GM13977 (cell line): ENCODE measurements around the gene ACSL1.
"Not testable (repeated sequence)": the region's sequence is repeated elsewhere in the genome, so short reads cannot be mapped to it uniquely, and the experiment has no call there.

Experiments used
- DNase-seq: peaks from one replicate; pipeline ENCODE4 v3.0.0; 2012; ENCODE audit warnings: low spot score
- in situ Hi-C: fragments of 300-500 bp; cut with MboI; formaldehyde crosslinking; loops from one replicate; pipeline ENCODE4 v1.12.0; 2022; ENCODE audit warnings: low sequenced_read_pairs, low pct_unique_long_range_greater_than_20kb, mixed read lengths, inconsistent platforms; ENCODE audit not compliant: unreplicated experiment
- TF ChIP-seq, protein P1 (sequence below): IDR thresholded peaks from 2 replicates; pipeline ENCODE4 v1.5.1; 2012; ENCODE audit warnings: mild to moderate bottlenecking, control low read depth; ENCODE audit not compliant: insufficient read depth; ENCODE audit errors: extremely low read depth, missing control alignments

ACSL1 gene

DNA sequence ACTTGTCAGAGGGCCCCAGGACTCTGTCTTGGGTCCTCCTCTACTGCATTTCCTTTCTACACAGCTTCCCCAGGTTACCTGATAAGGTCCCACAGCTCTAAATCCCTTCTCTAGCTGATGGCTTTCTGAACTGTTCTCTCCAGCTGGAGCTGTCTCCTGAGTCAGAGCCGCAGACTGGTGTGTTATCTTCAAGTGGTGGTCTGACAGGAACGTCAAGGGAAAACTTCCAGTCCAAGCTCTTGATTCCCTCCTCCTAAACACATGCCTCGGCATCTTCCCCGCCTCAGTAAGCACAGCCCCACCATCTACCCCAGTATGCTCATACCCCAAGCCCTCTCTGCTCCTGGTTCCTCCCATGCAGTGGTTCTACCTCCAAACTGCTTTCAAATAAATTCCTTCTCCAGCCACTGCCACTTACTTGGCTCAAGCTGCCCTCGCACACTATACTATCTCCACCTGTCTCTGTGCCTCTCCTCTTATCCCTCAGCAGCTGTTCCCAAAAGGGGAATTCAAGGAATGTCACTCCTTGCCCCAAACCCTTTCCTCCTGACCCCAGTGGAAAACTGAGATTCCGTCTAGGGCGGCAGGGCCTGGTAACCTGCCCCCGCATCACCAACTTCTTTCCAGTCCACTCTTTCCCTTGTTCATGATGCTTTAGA, 74.7 kb downstream of the ACSL1 start:
- in situ Hi-C loops = no loop called here

DNA sequence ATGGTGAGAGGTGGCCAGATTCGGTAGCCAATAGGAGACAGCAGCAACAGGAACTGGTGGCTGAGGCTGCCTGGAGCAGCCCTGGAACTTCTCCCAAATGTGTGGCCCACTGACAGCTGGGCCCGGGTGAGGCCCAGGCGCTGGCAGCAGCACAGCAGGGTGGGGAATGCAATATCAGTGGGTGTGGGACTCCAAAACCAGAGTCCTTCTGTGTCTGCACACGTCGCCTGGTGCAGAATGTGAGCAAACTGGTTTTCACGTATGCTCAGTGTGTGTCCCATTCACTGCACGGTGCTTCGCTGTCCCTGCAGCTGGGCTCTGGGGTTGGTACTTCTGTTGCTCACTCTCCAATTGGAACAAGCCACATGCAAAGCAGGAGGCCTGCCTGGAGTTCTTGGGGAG, 77.5 kb downstream of the ACSL1 start:
- in situ Hi-C loops = no loop called here
- TF ChIP-seq, protein P1, sequence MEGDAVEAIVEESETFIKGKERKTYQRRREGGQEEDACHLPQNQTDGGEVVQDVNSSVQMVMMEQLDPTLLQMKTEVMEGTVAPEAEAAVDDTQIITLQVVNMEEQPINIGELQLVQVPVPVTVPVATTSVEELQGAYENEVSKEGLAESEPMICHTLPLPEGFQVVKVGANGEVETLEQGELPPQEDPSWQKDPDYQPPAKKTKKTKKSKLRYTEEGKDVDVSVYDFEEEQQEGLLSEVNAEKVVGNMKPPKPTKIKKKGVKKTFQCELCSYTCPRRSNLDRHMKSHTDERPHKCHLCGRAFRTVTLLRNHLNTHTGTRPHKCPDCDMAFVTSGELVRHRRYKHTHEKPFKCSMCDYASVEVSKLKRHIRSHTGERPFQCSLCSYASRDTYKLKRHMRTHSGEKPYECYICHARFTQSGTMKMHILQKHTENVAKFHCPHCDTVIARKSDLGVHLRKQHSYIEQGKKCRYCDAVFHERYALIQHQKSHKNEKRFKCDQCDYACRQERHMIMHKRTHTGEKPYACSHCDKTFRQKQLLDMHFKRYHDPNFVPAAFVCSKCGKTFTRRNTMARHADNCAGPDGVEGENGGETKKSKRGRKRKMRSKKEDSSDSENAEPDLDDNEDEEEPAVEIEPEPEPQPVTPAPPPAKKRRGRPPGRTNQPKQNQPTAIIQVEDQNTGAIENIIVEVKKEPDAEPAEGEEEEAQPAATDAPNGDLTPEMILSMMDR = no peak
- no peak for DNase-seq

More for the DNA sequence above, 74.7 kb downstream of the ACSL1 start:
- TF ChIP-seq, protein P1 = no peak
- no peak for DNase-seq

DNA sequence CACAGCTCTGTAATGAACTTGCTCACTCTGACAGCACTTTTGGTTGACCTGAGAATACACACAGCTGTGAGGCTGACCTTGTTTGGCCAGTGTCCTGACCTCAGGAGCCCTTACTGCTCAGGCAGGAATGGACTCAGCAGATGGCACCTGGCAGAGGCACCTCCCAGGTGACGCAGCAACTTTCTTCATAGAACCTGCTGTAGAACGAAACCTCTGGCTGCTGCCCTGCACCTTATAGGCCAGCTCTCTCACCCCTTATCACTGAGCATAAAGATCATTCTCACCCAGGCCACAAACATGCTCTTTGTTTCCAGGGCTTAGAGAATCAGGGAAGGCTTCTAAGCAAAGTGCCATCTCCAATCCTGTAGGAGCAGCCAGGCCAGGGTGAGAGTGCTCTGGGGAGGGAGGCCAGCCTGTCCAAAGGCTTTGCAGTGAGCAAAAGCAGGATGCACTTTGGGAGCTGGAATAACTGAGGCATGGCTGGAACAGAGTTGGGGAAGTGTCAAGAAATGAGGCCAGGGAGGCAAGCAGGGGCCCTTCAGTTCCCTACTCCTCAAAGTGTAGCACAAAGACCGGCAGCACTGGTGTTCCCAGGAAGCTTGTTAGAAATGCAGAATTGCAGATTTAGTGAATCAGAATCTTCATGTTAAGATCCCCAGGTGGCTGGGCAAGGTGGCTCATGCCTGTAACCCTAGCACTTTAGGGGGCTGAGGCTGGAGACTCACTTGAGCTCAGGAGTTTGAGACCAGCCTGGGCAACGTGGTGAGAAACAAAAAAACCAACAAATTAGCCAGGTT, 78.5 kb downstream of the ACSL1 start:
- in situ Hi-C loops = no loop called here
- TF ChIP-seq, protein P1 = no peak
- no peak for DNase-seq

DNA sequence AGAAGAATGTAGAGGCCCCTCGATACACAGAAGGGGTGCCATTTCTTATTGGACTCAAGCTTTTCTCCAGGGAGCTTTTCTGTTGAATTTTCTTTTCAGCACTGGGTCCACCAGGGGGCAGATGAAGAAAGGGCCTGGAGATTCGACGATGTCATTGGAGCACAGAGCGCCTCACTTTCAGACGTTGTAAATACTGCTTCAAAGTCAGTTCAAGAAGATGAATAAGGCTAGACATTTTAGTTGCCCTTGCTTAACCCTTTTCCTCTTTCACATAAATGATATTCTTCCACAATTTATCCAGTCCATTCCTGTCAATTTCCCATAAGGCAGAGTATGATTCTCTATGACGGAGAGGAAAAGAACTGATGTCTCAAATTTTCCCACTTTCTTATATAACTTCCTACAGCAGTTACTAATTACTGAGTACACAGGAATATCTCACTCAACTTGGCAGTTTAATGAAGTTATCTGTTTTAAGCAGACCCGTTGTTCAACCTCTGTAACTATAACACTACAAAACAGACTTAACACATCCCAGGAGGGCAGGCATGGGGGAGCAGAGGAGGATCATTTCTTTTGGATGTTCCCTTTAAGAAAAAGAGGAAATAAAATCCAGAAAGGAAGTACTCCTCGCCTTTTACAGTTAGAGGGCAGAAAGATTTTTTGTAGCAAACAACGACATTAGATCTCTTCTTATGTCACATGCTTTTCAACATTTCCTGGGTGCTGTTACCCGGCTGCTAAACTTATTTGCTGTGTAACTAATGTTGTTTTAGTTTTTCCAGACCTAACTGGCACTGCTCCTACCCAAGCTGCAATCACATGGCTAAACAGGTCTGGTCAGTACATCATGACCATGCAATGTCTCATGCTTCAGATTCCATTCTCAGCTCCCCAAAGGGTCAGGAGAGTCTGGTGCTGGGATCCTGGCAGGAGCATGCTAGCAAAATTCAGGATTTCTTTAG, 79.7 kb downstream of the ACSL1 start:
- TF ChIP-seq, protein P1 = peak; percentile 82
- peak; percentile 88 for DNase-seq
- in situ Hi-C loops = no loop called here

DNA sequence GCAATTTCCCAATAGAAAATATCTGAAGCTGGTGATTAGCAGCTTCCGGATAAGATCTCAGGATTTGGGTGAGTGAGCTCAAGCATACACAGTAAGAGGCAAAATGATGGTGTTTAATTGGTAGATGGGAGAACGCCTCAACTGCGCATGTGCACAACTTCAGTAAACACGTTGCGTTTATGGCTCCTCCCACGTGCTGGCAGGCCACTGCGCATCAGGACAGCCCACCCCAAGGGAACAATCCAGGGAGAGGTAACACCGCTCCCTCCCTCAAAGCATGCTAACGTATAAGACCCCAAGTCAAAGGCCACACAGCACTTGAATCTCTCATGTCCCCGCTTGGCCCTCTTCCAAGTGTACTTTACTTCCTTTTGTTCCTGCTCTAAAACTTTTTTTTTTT, 81.5 kb downstream of the ACSL1 start:
- in situ Hi-C loops = no loop called here
- TF ChIP-seq, protein P1 = no peak
- no peak for DNase-seq

DNA sequence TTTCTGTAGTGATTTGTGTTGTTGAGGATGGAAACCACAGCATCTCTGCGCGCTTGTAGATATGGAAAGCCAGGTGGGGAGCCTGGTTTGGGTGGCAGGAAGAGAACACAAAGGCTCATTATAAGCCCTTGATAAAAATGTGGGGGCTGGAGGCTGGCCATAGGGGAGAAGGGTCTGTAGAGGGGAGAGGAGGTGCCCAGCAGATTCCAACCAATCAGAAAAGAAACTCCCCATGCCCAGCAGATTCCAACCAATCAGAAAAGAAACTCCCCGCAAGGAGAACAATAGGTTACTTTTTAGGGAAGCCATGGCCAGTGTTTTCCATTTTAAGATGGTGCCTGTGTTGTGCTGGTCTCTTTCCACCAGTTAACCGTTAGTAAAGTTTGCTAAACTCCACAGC, 82.1 kb downstream of the ACSL1 start:
- in situ Hi-C loops = no loop called here
- DNase-seq = no peak
- TF ChIP-seq, protein P1 = no peak

DNA sequence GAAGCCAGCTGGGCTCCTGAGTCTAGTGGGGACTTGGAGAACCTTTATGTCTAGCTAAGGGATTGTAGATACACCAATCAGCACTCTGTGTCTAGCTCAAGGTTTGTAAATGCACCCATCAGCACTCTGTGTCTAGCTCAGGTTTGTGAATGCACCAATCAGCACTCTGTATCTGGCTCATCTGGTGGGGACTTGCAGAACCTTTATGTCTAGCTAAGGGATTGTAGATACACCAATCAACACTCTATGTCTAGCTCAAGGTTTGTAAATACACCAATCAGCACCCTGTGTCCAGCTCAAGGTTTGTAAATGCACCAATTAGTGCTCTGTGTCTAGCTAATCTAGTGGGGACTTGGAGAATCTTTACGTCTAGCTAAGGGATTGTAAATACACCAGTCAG, 84.1 kb downstream of the ACSL1 start:
- in situ Hi-C loops = not testable (repeated sequence)

More for the DNA sequence above, 84.1 kb downstream of the ACSL1 start:
- not testable (repeated sequence) for DNase-seq
